PFSK-1 (cell line): ENCODE results near the gene PLSCR3.

Experiments used
- FOXP2 ChIP-seq: optimal IDR thresholded peaks from 2 replicates; pipeline ENCODE3; 2011; ENCODE audit warnings: borderline replicate concordance, control low read depth, inconsistent platforms; ENCODE audit not compliant: insufficient read depth; ENCODE audit errors: extremely low read length, extremely low read depth
- REST ChIP-seq, 2 experiments: IDR thresholded peaks; 2 replicates each; pipeline versions ENCODE4 v1.6.1 to v1.8.0; 2011 to 2012; ENCODE audit warnings: low read depth in 2 of 2, low read length in 2 of 2, control low read depth in 1 of 2, inconsistent platforms in 1 of 2, mild to moderate bottlenecking in 1 of 2, moderate library complexity in 1 of 2; ENCODE audit not compliant: insufficient read depth in 1 of 2
- SIN3A ChIP-seq: IDR thresholded peaks from 2 replicates; pipeline ENCODE4 v1.6.1; 2012; ENCODE audit warnings: mild to moderate bottlenecking, low read length, moderate library complexity, borderline replicate concordance; ENCODE audit not compliant: insufficient read depth
- TAF1 ChIP-seq: IDR thresholded peaks from 2 replicates; pipeline ENCODE4 v1.6.1; 2012; ENCODE audit warnings: low read length, control low read depth, borderline replicate concordance; ENCODE audit not compliant: insufficient read depth

- no peak for TF ChIP-seq REST (IDR thresholded peaks at IDR 0.05; ENCODE audit: insufficient read depth in 1 of 2, low read depth in 2 of 2, low read length in 2 of 2)
- TF ChIP-seq SIN3A: no peak
- TF ChIP-seq TAF1: no peak
- TF ChIP-seq FOXP2: no peak
These were observed 43.8 kb upstream of the PLSCR3 start for GRCh38 chr17:7437950-7438614.
